Endometrial microvascular endothelial cells (primary cell): ENCODE measurements around the gene EXOC6. TPM values are rescaled to one million over a fixed set of nuclear protein-coding genes. Genes with fewer than 3 reads are reported as not detected.

Source experiments
- in situ Hi-C: cut with HindIII; loops from 2 replicates; pipeline ENCODE4 v1.10.0; 2017; ENCODE audit warnings: low sequenced_read_pairs, low pct_unique_long_range_greater_than_20kb; ENCODE audit errors: inconsistent ontology term
- total RNA-seq: library from RNA; depleted of rRNA; stranded (reverse); fragments of >200 nt; gene quantifications from one replicate; pipeline ENCODE4 v1.2.3, GENCODE V29; 2015; ENCODE audit errors: inconsistent ontology term

EXOC6 gene
- total RNA-seq, 1 donor from 2014 or later: 78.2 TPM

DNA sequence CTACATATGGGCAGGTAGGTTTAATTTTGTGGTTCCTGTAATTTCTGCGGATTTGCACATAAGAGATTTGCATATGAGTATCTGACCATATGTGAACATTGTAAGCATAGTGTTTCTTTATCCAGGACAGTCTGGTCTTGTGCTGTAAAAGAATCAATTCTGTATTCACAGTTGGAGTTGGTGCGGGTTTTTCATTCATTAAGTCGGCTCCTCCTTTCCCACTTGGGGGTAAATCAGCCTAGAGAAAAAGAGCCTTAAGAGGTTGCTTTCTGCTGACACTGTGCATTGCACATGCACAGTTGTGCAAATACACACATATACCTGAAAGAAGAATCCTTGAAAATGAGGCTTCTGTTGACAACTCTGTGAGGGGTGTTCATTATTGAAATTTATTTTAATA is 206.2 kb downstream of the EXOC6 start:
- in situ Hi-C loops: no loop called here

DNA sequence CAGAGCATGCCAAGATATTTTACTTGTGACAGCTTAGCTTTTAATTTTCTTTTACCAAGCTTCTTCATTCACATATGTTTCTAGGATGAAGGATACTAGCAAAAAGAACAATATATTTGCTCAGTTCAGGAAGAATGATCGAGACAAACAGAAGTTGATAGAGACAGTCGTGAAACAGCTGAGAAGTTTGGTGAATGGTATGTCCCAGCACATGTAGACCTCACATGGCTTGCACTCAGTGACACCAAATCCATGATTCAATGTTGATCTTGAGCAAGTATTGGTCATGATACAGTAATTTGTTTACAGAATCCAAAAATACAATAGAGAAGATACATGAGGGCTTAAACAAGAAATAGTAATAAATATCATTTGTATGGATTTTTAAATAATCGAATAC is 209.8 kb downstream of the EXOC6 start:
- in situ Hi-C loops: no loop called here

DNA sequence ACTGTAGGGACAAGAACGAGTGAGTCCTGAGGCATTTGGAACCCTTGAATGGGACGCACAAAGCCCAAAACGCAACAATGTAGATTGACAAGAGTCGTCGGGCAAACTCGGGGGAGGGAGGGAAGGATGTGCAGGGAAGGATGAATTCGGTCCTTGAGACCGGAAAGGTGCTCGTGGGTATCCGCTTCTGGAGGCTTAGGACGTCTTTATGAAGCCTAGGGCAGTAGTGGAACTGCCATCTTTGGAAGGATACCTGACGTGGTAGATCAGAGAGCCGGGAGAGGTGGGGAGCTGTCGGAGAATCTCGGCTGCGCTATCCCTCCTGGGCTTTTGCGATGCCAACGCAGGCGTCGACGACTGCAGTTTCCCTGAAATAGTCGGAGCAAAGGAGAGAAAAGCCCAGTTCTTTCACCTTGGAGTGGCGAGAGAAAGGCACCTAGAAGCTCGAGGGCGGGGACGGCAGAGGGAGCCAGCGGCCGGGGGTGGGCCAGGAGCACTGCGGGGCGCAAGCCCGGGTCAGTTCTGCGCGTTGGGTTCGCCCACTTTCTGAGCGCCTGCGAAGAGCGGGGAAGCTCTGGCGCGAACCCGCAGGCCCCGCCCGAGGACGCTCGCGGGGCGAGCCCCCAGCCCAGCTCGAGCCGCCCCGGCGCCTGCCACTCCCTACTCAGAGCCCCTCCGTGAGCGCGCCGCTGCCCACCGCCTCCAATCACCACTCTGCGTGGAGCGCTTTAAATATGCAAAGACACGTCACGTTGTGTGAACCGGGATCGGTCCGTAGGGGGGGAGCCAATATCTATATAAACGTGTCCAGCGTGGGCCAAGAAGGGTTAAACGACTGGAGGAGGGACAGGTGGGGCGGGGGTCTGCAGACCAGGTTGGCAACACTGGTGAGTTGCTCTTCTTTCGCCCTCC is 211.9 kb downstream of the EXOC6 start, which contains the start of gene CYP26C1:
Gene CYP26C1 (plus strand): TSS at position 824 of the 912 bp plus-strand sequence. CDS start 466 bp downstream, outside the sequence.
- in situ Hi-C loops: no loop called here

DNA sequence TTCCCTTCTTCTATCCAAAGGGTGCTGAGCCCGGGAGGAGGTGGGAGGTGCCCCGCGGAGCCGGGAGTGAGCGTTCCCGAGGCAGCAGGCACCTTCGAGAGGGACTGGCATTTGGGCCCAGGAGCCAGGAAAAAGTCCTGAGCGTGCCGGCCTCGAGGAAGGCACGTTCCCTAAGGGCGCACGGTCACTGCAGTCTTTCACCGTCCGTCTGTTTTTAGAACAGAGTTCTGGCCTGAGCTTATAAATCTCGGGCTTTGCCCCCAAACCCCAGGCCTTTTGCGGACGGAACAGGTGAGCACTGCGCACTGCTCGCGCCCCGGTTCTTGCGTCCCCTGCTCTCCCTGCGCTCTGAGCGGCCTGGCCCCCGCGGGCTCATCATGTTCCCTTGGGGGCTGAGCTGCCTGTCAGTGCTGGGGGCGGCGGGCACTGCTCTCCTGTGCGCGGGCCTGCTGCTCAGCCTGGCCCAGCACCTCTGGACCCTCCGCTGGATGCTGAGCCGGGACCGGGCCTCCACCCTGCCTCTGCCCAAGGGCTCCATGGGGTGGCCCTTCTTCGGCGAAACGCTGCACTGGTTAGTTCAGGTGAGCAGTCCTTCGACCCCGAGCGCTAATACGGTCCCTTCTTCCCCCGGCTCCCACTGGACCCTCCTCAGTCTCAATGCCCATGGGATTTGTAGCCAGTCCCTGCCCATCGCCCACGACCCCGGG is 212.7 kb downstream of the EXOC6 start:
- in situ Hi-C loops: no loop called here

DNA sequence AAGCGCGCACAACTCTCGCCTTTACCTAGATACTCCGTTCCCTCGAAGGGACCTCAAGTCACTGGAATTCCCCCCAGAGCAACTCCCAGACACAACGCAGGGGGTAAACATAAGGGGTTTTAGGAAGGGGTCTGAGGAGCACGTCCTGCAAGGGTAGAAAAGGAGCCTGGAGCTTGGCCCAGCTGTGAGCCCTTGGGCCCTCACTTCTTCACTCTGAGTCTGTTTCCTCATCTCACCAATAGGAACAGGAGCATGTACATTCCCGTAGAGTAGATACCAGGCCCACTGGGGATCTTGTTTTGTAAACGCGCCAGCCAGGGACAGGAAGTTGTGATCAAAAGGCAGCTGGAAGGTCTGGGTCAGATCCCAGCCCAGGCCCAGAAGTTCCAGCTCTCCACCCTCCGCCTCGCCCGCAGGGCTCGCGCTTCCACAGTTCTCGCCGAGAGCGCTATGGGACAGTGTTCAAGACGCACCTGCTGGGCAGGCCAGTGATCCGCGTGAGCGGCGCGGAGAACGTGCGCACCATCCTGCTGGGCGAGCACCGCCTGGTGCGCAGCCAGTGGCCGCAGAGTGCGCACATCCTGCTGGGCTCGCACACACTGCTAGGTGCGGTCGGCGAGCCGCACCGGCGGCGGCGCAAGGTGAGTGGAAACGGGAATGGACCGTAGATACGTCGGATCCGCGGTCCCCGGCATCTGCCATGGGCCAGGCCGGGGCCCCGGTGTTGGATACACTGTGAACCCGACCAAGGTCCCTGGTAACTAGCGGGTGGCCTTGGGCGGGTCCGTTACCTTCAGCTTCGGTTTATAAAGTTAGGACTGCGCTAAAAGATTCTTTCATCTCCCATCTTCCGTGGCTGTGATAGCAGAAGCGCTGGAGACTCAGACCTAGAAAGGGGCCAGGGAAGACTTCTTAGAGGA is 213.5 kb downstream of the EXOC6 start:
- in situ Hi-C loops: no loop called here

DNA sequence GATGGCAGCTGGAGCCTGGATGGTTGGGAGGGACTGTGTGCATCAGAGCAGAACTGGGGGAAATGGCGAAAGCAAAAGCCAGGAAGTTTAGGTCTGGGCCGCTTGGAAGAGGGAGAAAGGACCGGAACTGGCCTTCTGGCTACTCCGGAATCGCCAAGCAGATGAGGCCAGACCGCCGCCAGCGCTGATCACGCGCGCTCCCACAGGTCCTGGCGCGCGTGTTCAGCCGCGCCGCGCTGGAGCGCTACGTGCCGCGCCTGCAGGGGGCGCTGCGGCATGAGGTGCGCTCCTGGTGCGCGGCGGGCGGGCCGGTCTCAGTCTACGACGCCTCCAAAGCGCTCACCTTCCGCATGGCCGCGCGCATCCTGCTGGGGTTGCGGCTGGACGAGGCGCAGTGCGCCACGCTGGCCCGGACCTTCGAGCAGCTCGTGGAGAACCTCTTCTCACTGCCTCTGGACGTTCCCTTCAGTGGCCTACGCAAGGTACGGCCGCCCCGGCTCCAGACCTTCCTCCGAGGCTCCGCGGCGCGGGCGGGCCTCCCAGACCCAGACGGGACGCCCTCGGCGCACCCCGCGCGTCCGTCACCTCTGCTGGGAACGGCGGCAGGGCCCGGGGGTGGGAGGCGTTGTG is 214.3 kb downstream of the EXOC6 start:
- in situ Hi-C loops: no loop called here

DNA sequence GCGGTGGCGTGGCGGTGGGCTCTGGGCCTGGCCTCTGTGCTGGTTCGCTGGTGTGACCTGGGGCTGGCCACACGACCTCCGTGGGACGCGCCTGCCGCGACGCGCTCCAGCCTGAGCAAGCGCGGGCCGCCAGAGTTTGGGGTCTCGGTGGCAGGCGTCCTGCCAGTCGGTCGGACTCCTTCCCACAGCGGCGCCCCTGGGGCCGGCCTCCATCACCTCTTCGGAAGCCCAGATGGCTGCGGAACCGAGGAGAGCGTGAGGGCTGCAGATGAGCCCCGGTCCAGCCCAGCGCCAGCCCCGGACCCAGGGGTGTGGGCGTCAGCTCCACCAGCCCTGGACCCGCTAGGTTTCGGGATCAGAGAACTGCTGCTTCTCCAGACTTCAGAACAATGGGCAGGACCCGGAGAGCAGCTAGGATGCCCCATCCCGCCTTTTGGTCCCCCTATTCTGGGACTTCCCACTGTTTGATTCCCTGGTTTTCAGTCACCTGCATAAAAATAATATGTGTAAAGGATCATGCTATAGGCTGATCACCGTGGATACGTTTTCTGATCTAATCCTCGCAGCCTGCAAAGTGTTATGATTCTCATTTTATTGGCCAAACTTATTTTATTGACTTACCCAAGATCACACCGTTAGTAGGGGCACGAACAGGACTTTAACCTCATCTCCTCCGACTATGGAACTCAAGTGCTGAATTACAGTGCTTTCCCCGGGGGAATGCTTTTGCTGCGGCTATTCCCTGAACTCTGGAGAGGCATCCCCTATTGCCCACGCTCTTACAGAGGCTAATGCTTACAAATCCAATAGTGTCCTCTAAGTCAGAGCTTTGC is 215.0 kb downstream of the EXOC6 start:
- in situ Hi-C loops: no loop called here

DNA sequence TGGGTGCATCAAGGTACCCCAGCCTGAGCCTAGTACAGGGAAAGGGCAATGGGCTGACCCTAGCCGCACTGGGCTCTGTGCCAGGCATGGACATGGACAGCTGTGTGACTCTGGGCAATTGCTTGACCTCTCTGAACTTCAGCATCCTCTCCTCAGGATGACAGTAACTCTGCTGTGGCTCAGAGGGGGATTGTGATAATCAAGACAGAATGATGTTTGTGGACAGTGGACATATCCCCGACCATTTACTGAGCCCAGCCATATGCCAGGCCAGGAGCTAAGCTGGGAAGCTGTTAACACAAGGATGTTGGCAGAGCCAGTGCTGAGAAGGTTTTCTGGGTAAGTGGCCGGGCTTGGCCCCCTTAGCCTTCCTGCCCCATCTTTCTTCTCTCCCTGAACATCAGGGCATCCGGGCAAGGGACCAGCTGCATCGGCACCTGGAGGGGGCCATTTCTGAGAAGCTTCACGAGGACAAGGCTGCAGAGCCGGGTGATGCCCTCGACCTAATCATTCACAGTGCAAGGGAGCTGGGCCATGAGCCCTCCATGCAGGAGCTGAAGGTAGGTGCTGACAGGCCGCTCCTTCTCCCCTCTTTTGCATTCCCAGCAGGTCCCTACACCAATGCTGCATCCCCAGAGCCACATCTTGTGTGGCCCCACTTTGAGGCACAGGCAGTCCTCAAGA is 215.8 kb downstream of the EXOC6 start:
- in situ Hi-C loops: no loop called here

DNA sequence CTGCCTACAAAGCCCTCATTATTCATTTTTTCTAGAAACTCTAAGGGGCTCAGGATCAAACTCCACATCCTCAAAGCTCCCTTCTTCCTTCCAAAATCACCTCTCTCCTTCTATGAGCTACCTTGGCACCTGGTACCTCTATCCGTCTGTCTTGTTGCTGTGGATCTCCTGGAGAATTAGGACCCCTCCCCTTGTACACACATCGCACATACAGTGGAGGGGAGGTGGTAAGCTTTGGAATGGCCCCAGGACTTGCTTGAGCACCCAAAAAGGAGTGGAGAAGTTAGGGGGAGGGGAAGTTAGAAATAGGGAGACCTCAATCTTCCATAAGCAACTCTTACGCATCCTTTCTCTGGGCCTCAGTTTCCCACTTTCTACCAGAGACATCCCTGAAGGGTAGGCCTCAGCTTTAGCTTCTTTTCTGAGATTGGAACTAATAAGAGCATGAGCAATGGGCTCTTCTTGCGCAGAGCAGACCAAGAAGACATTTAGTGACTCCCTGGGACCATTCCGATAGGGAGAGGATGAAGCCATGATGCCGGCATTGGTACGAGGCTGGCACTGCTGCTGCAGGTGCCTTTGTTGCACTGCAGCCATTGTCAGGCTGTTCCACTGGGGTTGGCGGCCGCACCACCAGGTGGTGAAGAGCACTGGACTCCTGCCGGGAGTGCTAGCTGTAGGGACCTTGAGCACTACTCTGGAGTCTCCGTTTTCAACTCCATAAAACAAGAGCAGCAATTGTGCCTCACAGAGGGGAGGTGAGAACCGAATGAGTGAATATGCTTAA is 216.7 kb downstream of the EXOC6 start:
- in situ Hi-C loops: no loop called here

DNA sequence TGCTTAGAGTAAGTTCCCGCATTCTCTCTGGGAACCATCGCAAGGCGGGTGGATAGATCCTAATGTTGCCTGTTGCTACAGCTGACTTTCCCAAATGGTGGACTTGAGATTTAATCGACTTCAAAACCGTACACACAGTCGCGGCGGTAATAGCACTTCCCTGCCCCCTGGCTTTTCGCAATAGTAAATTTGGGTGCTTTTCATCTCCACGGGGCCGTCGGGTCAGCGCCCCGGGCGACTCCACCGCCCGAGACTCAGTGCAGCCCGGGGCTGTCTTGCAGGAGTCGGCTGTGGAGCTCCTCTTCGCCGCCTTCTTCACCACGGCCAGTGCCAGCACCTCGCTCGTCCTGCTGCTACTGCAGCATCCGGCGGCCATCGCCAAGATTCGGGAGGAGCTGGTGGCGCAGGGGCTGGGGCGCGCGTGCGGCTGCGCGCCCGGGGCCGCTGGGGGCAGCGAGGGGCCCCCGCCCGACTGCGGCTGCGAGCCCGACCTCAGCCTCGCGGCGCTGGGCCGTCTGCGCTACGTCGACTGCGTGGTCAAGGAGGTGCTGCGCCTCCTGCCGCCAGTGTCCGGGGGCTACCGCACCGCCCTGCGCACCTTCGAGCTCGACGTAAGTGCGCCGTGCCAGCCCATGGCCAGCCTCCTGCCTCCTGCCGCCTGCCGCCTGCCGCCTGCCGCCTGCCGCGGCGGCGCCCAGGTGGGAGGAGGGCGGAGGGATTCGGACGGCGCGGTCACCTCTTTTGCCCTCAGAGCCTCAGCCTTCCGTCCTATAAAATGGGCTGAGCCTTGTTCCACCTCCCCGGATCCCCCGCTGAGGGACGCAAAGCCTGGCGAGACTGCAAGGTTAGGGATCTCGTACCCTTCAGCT is 217.6 kb downstream of the EXOC6 start:
- in situ Hi-C loops: no loop called here

DNA sequence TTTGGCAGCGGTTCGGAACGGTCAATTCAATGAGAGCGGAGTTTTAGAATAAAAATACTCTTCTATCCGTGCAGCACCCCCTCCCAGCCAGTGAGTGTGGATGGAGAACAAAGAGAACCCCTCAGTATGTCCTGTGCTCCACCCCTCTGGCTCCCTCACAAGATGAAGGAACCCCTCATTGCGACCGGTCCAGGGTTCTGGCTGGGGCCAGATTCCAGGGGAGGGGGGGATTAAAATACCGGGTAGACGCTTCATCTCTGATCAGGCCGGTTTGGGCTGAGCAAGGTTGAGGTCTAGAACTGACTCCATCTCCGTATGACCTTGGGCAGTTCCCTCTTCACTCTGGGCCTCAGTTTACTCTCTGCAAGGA is 218.2 kb downstream of the EXOC6 start:
- in situ Hi-C loops: no loop called here

DNA sequence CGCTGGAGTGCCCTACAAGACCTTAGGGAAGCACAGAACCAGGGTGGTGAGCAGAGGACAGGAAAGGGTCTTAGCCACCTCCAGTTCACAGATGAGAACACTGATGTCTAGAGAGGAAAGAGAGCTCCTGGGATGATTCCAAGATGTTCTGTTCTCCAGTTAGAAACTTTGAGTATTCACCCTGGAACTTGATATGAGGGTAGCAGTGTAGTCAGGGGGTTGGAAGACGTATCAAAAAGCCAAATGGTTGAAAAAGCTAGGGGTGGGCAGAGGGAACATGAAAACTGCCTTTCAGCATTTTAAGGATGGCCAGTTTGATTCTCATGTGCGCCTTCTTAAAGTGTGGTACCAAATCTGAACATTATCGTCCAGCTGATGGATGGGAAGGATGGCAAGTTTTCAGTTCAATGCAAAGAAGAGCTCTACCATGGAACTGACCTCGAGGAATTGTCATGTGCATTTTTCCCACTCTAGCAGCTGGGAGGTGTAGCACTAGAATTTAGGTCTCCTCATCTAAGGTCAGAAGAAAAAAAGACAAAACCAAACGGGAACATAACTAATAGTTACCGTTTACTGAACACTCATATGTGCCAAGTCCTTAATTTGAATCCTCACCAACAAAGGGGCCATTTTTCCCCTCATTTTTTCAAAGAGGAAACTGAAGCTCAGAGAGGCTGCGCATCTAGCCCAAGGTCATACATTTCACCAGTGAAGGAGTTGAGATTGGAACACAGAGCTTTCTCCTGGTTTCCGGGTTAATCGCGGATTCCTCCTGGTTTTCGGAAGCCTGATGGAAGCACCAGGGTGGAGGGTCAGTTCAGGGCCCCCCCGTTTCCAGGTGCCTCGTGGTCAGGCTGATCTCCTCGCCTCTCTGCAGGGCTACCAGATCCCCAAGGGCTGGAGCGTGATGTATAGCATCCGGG is 219.4 kb downstream of the EXOC6 start:
- in situ Hi-C loops: no loop called here

DNA sequence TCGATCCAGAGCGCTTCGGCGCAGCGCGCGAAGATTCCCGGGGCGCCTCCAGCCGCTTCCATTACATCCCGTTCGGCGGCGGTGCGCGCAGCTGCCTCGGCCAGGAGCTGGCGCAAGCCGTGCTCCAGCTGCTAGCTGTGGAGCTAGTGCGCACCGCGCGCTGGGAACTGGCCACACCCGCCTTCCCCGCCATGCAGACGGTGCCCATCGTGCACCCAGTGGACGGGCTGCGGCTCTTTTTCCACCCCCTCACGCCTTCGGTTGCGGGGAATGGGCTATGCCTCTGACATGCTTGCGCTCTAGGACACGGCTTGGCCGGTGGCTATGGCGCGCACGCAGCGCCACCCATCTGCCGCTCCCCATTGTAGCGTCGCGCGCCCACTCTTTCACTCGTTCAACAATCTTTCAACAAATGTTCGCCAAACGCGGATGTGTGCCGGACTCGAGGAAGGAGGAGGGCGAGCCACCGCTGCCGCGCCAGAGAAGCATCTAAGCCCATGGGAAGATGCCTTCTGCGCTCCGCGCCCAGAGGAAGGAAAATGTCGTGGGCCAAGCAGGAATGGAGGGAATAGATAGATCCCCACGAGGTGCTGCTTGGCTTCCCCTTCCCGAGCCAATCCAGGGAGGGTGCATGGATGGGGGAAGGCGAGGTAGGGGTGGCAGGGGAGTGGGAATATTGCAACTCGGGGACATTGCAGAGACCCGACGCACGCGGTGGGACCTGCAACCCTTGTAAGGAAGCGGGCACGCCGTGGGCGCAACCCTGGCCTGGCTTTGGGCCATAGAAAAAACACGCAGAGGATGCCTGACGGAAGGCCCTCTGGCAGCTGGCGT is 220.3 kb downstream of the EXOC6 start:
- in situ Hi-C loops: no loop called here

DNA sequence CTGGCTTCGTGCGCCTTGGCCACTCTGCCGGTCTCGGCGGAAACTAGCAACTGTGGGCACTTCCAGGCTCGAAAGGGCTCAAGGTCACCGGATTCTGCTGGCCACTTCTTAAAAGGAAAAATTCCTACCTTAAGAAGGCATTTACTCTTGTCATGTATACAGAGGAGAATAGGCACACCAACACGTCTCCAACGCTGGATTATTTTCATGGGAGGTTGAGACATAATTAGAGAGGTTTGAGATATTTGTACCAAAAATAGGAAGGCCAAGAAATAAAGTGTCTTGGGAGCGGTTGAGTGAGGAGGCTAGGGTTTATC is 220.9 kb downstream of the EXOC6 start:
- in situ Hi-C loops: no loop called here
